H1 (cell line): ENCODE results near the gene MAN2A1.

Experiments
- TF ChIP-seq, protein P1 (sequence below): IDR thresholded peaks from 2 replicates; pipeline ENCODE4 v1.6.1; 2012; ENCODE audit warnings: inconsistent platforms
- TF ChIP-seq, protein P2 (sequence below), 3 experiments: IDR thresholded peaks; 1 replicate in 2 of 3; 2 replicates in 1 of 3; pipeline versions ENCODE4 v1.5.1 to v1.6.1; 2011; ENCODE audit warnings: low read length in 3 of 3, mild to moderate bottlenecking in 3 of 3, inconsistent platforms in 2 of 3, low read depth in 1 of 3, moderate library complexity in 1 of 3; ENCODE audit not compliant: insufficient read depth in 1 of 3; ENCODE audit errors: control extremely low read depth in 1 of 3

DNA sequence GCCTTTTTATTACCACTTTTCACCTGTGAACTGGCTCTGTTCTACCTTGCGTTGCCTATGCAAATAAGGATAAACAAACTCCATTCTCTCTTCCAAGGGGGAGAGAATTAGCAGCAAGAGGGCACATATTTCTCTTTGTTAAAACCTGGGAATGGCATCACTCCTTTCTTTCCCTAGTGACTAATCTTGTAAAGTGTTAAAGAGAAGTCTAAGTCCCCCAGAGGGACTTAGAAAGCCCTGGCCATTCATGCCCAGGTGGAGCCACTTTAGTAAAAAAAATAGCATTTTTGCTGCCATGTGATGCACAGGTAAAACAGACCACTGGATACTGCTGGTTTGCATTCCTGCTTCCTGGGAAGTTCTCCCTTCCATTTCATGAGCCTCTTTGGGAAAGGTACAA is 148.4 kb downstream of the MAN2A1 start:
- TF ChIP-seq, protein P1, sequence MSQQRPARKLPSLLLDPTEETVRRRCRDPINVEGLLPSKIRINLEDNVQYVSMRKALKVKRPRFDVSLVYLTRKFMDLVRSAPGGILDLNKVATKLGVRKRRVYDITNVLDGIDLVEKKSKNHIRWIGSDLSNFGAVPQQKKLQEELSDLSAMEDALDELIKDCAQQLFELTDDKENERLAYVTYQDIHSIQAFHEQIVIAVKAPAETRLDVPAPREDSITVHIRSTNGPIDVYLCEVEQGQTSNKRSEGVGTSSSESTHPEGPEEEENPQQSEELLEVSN: no peak
- TF ChIP-seq, protein P2, sequence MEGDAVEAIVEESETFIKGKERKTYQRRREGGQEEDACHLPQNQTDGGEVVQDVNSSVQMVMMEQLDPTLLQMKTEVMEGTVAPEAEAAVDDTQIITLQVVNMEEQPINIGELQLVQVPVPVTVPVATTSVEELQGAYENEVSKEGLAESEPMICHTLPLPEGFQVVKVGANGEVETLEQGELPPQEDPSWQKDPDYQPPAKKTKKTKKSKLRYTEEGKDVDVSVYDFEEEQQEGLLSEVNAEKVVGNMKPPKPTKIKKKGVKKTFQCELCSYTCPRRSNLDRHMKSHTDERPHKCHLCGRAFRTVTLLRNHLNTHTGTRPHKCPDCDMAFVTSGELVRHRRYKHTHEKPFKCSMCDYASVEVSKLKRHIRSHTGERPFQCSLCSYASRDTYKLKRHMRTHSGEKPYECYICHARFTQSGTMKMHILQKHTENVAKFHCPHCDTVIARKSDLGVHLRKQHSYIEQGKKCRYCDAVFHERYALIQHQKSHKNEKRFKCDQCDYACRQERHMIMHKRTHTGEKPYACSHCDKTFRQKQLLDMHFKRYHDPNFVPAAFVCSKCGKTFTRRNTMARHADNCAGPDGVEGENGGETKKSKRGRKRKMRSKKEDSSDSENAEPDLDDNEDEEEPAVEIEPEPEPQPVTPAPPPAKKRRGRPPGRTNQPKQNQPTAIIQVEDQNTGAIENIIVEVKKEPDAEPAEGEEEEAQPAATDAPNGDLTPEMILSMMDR (IDR thresholded peaks at IDR 0.05; ENCODE audit: control extremely low read depth in 1 of 3, insufficient read depth in 1 of 3, low read depth in 1 of 3, low read length in 3 of 3): no peak
